Left lung (tissue), 10 donors: Measurements from ENCODE around the gene F5. TPM values are rescaled to one million over a fixed set of nuclear protein-coding genes. Genes with fewer than 3 reads are reported as not detected.
A peak's percentile ranks its signal among the peaks of the same experiment; 100 is the strongest.

Experiments used
- ATAC-seq: fragments of 200-7000 bp; cut with Tn5 transposase; one replicate; pipeline ENCODE4 v1.9.1; 2020; ENCODE audit warnings: moderate library complexity
- DNase-seq, 4 donors: peaks; one replicate each; pipeline ENCODE4 v3.0.0-alpha.2; 2013 to 2020
- H3K27ac ChIP-seq, 2 donors: fragments of 200-600 bp; sonication (generic) in 1 of 2; one replicate each; pipeline versions ENCODE4 v1.5.0 to v1.8.0; 2020 to 2021
- H3K27me3 ChIP-seq, 2 donors: fragments of 200-600 bp; sonication (generic) in 1 of 2; one replicate each; pipeline versions ENCODE4 v1.5.0 to v1.8.0; 2020 to 2021
- H3K36me3 ChIP-seq, 2 donors: fragments of 200-600 bp; sonication (generic) in 1 of 2; one replicate each; pipeline versions ENCODE4 v1.5.0 to v1.8.0; 2020 to 2021
- H3K4me1 ChIP-seq, 2 donors: fragments of 200-600 bp; one replicate each; pipeline ENCODE4 v1.8.0; 2021
- H3K4me3 ChIP-seq, 2 donors: fragments of 200-600 bp; sonication (generic) in 1 of 2; one replicate each; pipeline versions ENCODE4 v1.5.0 to v1.8.0; 2020 to 2021; ENCODE audit warnings: mild to moderate bottlenecking in 1 of 2
- H3K9me3 ChIP-seq, 2 donors: fragments of 200-600 bp; sonication (generic) in 1 of 2; one replicate each; pipeline versions ENCODE4 v1.5.0 to v1.8.0; 2020 to 2021
- intact Hi-C, 2 donors: fragments of 100-400 bp; cut with DNase I; formaldehyde crosslinking; loops; one replicate each; pipeline versions ENCODE4 v1.11.2 to v1.14.2; 2022
- polyA plus RNA-seq, 6 donors: library from polyadenylated mRNA; unstranded; fragments of 120-200 nt; gene quantifications; one replicate each; pipeline ENCODE4 v1.2.1, GENCODE V29; 2013; ENCODE audit not compliant: insufficient read length in 6 of 6
- total RNA-seq, 2 donors: library from RNA; stranded (reverse); fragmentation: NEBNext Ultra II Directional; extraction: Animal tissue kit (Norgen Biotek cat#: 25700); gene quantifications; one replicate each; pipeline ENCODE4 v1.2.1, GENCODE V29; 2021
- TF ChIP-seq, protein P1 (sequence below), 2 donors: fragments of 200-600 bp; sonication (generic) in 1 of 2; IDR thresholded peaks; one replicate each; pipeline versions ENCODE4 v1.5.0 to v1.8.0; 2021; ENCODE audit warnings: antibody characterized with exemption in 2 of 2
- donor health status: DM: no; HTN: yes; CAD: no.
- donor health status: DM: no; HTN: no; CAD: no.

F5 gene
- total and polyA plus RNA-seq, 8 donors: 0.03 to 7.2 (median 0.23) TPM

DNA sequence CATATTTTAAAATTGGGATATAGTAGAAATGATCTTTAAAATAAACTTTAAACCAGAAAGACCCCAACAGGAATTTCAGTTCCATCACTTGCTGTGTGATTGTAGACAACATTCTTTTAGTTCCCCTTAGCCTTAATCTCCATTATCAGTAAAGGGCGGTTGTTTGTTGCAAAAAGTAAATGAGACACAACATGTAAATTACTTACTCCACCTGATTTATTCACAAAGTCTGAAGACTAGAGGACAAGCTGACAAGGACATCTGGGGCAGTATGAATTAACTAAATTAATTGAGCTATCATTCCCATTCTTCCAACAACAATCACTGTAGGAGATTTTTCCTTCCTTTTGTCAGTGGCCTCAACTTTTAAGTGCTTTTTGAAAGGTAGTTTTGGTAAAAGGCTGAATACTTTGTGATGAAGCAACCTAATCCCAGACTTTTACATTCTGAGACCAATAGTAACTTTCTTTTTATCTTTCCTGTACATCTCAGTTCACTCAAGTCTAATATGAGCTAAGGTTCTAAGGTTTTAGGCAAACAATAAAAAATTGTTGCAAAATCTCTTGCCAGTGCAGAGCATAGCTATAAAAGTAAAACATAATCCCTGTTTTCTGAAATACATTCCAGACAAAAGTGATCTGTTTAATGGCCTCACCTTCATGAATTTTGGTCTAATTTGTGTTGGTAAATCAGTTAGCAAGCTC lies 106.8 kb downstream of the F5 start:
- Histone ChIP-seq H3K9me3 (no peaks in the 10 kb centered on the region), H3K27me3 (no peaks in the 10 kb centered on the region), H3K36me3 (peaks cover 0 to 15% of the 10 kb centered on the region in 2 donors), H3K27ac (no peak overlapping the region), H3K4me1 (peaks cover 0 to 16% of the 10 kb centered on the region in 2 donors), H3K4me3 (no peak overlapping the region)
- TF ChIP-seq, protein P1, sequence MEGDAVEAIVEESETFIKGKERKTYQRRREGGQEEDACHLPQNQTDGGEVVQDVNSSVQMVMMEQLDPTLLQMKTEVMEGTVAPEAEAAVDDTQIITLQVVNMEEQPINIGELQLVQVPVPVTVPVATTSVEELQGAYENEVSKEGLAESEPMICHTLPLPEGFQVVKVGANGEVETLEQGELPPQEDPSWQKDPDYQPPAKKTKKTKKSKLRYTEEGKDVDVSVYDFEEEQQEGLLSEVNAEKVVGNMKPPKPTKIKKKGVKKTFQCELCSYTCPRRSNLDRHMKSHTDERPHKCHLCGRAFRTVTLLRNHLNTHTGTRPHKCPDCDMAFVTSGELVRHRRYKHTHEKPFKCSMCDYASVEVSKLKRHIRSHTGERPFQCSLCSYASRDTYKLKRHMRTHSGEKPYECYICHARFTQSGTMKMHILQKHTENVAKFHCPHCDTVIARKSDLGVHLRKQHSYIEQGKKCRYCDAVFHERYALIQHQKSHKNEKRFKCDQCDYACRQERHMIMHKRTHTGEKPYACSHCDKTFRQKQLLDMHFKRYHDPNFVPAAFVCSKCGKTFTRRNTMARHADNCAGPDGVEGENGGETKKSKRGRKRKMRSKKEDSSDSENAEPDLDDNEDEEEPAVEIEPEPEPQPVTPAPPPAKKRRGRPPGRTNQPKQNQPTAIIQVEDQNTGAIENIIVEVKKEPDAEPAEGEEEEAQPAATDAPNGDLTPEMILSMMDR (IDR thresholded peaks at IDR 0.05): no peak
- DNase-seq (no peak), ATAC-seq (no peak)
- intact Hi-C loops: no loop called here

DNA sequence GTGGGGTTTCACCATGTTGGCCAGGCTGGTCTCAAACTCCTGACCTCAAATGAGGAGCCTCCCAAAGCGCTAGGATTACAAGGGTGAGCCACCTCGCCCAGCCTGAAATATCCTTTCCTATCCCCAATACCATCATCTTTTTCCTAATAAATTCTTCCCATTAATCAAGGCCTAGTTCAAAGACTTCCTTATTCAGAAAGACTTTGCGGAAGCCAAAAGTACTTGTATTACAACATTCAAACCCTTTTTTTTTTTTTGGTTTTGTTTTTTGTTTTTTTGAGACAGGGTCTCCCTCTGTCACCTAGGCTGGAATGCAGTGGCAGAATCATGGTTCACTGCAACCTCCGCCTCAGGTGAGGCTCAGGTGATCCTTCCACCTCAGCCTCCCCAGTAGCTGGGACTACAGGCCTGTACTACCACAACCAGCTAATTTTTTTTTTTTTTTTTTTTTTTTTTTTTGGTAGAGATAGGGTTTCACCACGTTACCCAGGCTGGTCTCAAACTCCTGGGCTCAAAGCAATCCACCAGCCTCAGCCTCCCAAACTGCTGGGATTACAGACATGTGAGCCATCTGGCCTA lies 108.1 kb downstream of the F5 start:
- intact Hi-C loops: no loop called here
- Histone ChIP-seq H3K27me3 (no peaks in the 10 kb centered on the region), H3K4me1 (peaks cover 0 to 4% of the 10 kb centered on the region in 2 donors), H3K9me3 (no peaks in the 10 kb centered on the region), H3K27ac (peak overlapping the region in 1 of 2 donors; percentile 37), H3K36me3 (peaks cover 0 to 15% of the 10 kb centered on the region in 2 donors), H3K4me3 (no peak overlapping the region)
- DNase-seq (no peak), ATAC-seq (no peak)
- TF ChIP-seq, protein P1 (IDR thresholded peaks at IDR 0.05): no peak

DNA sequence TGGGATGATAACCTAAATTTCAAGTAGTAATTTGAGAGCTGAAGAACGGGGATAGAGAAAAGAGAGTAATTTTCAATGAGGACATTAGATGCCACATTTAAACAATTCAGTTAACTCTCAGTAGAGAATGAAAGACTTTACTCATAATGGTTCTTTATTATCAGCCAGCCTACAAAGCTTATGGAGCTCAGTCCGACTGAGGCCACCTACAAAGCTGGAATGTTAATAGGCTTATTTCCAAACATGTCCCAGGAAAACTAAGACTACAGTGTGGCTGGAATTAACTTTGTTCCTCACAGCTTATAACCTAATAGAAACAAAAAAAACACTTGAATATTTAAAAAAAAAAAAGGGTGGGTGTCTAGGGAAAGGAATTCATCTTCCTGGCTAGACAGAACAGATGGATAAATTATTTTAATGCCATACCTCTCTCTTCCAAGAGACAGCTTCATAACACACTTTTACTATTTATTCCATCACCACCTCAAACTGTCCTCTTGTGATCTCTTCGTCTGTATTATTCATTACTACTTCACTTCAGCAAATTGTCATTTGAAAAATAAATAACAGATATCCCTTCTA lies 110.4 kb downstream of the F5 start:
- TF ChIP-seq, protein P1 (IDR thresholded peaks at IDR 0.05): no peak
- H3K4me3 ChIP-seq: no peak overlapping the region
- no peaks in the 10 kb centered on the region for H3K27me3 ChIP-seq
- intact Hi-C loops: no loop called here
- ATAC-seq (no peak), DNase-seq (no peak)
- no peaks in the 10 kb centered on the region for H3K4me1 ChIP-seq
- no peaks in the 10 kb centered on the region for H3K9me3 ChIP-seq
- no peak overlapping the region for H3K27ac ChIP-seq
- peaks cover 0 to 15% of the 10 kb centered on the region in 2 donors for H3K36me3 ChIP-seq

DNA sequence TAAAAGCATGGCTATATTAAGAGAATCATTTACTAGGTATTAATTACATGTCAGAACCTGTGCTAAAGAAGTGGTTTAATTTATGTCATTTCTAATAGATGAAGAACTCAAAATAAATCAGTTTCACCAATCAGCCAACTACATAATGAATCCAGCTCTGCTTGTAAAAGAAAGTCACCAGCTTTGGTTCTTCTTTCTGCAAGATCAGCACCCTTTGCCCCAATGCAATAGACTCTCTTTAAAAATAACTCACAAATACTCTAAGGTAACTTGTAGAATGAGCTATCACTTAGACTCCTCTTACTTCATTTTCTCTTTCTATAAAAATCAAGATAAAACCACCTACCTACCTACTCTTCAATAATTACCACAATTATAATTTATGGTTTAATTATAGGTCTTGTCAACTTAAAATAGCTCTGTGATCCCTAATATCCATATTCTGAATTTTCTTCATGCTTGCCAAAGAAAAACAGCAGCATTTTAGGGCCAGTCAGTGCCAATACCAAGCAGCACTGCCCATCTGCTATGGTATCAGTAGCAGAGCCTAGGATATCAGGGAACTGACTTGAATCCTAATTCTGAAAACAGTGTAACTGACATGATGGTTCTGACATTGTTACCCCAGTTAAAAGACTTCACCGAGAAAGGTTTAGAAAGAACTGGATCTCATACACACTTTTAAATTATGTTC lies 111.8 kb downstream of the F5 start:
- intact Hi-C loops: no loop called here
- no peak for DNase-seq
- H3K4me3 ChIP-seq: no peak overlapping the region
- H3K36me3 ChIP-seq: peaks cover 0 to 20% of the 10 kb centered on the region in 2 donors
- H3K9me3 ChIP-seq: no peaks in the 10 kb centered on the region
- TF ChIP-seq, protein P1 (IDR thresholded peaks at IDR 0.05): no peak
- ATAC-seq: no peak
- no peaks in the 10 kb centered on the region for H3K4me1 ChIP-seq
- H3K27me3 ChIP-seq: no peaks in the 10 kb centered on the region
- no peak overlapping the region for H3K27ac ChIP-seq

DNA sequence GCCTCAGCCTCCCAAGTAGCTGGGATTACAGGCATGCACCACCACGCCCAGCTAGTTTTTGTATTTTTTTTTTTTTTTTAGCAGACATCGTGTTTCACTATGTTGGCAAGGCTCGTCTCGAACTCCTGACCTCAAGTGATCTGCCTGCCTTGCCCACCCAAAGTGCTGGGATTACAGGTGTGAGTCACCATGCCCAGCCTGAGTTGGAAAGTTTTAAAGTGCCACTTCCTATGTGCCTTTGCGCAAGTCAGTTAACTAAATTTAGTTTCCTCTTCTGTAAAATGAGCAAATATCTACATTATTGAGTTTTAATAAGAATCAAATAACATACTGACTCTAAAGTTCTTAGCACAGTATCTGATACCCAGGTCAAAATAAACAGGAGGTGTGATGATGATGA lies 112.9 kb downstream of the F5 start:
- ATAC-seq (peak; percentile 64), DNase-seq (no peak)
- TF ChIP-seq, protein P1 (IDR thresholded peaks at IDR 0.05): no peak

More for the DNA sequence above, 112.9 kb downstream of the F5 start:
- no peak overlapping the region for H3K27ac ChIP-seq
- intact Hi-C loops: no loop called here
- H3K36me3 ChIP-seq: peaks cover 0 to 21% of the 10 kb centered on the region in 2 donors
- H3K27me3 ChIP-seq: no peaks in the 10 kb centered on the region
- H3K9me3 ChIP-seq: no peaks in the 10 kb centered on the region
- H3K4me3 ChIP-seq: no peak overlapping the region
- no peaks in the 10 kb centered on the region for H3K4me1 ChIP-seq
